Glomerular visceral epithelial cell (primary cell): ENCODE results near the gene ABLIM3.

Experiments used
- DNase-seq: peaks from one replicate; pipeline ENCODE4 v3.0.0-alpha.2; 2016; ENCODE audit errors: extremely low spot score

The ABLIM3 gene

GRCh38 chr5:149282027-149282965, 141.0 kb downstream of the ABLIM3 start:
- no peak for DNase-seq

GRCh38 chr5:149282966-149283332, 141.7 kb downstream of the ABLIM3 start:
- DNase-seq: no peak

- no peak for DNase-seq
These were observed 142.6 kb downstream of the ABLIM3 start for GRCh38 chr5:149283626-149284480.

- DNase-seq: no peak
These were observed 143.2 kb downstream of the ABLIM3 start for GRCh38 chr5:149284501-149284900.

- no peak for DNase-seq
These were observed 143.9 kb downstream of the ABLIM3 start for GRCh38 chr5:149285153-149285552.

GRCh38 chr5:149288436-149288835, 147.1 kb downstream of the ABLIM3 start:
- no peak for DNase-seq

- no peak for DNase-seq
These were observed 148.0 kb downstream of the ABLIM3 start for GRCh38 chr5:149289301-149289700.

- no peak for DNase-seq
These were observed 153.9 kb downstream of the ABLIM3 start for GRCh38 chr5:149294872-149295829.

- DNase-seq: no peak
These were observed 156.2 kb downstream of the ABLIM3 start for GRCh38 chr5:149297340-149298025.

GRCh38 chr5:149298163-149298562, 156.9 kb downstream of the ABLIM3 start:
- no peak for DNase-seq

- no peak for DNase-seq
These were observed 157.6 kb downstream of the ABLIM3 start for GRCh38 chr5:149298842-149299404.

- no peak for DNase-seq
These were observed 158.3 kb downstream of the ABLIM3 start for GRCh38 chr5:149299451-149300054.

- DNase-seq: no peak
These were observed 159.1 kb downstream of the ABLIM3 start for GRCh38 chr5:149300441-149300840.

- no peak for DNase-seq
These were observed 159.9 kb downstream of the ABLIM3 start for GRCh38 chr5:149301049-149301743.

GRCh38 chr5:149301744-149302380, 160.6 kb downstream of the ABLIM3 start:
- no peak for DNase-seq

GRCh38 chr5:149302641-149303040, 161.3 kb downstream of the ABLIM3 start:
- no peak for DNase-seq

- no peak for DNase-seq
These were observed 161.9 kb downstream of the ABLIM3 start for GRCh38 chr5:149303210-149303609.

GRCh38 chr5:149304195-149305078, 163.1 kb downstream of the ABLIM3 start:
- no peak for DNase-seq
